ENCODE results near the gene EPHA1.

The EPHA1 gene

GRCh38 chr7:143354376-143354775 is 54.3 kb downstream of the EPHA1 start:
- DNase-seq (ENCODE audit: extremely low read depth in 1 of 2, low read depth in 1 of 2), result no peak

DNA sequence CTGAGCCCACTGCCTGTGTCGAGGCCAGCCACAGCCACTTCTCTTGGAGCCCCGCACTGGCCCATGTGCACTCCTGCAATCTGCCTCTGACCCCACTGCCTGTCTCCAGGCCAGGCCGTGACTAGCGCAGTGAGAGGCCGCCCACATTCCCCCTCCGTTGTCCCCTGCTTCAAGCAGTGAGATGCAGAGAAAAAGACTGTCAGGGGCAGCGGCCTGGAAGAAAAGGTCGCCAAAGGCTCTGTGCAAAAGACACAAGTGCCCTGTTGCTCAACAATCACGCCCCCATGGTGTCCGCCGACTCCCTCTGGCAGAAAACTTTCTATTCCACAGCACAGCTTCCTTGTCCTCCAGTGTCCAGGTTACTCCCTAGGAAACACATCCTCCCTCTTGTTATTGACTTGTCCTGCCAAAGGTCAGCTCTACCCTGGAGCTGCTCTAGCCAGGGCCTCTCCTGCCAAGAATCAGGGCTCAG is 56.1 kb downstream of the EPHA1 start:
- no peak for DNase-seq (ENCODE audit: extremely low read depth in 1 of 2, low read depth in 1 of 2)

DNA sequence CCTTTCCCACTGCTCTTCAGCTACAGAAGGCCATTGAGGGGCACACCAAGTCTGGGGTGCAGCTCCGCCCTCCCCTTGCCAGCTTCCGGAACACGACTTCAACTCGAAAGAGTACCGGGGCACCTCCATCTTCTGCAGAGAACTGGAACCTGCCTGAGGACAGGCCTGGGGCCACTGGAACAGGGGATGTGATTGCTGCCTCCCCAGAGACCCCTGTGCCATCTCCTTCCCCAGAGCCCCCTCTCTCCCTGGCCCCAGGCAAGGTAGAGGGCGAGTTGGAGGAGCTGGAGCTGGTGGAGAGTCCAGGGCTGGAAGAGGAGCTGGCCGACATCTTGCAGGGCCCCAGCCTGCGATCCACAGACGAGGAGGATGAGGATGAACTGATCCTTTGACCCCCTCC is 57.1 kb downstream of the EPHA1 start:
- DNase-seq (ENCODE audit: extremely low read depth in 1 of 2, low read depth in 1 of 2), result no peak

- DNase-seq (ENCODE audit: extremely low read depth in 1 of 2, low read depth in 1 of 2), result no peak
These were observed 57.6 kb downstream of the EPHA1 start for GRCh38 chr7:143351060-143351459.

DNA sequence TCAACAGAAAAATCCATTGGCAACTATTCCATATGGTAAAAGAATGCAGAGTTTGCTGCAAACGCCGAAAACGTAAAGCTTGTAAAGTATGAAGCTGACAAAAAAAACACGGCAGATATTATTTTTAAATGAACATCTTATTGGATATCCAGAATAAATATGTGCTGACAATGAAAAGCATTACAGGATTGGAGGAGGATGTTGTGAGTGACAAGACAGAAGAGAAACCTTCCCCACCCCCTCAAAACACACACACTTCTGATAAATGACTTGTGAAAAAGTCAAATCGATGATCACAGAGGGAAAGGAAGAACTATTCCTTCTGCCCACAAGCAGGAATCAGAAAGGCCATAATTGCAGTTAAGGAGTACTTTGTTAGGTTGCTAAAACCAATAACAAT is 60.7 kb downstream of the EPHA1 start:
- no peak for DNase-seq (ENCODE audit: extremely low read depth in 1 of 2, low read depth in 1 of 2)

- no peak for DNase-seq (ENCODE audit: extremely low read depth in 1 of 2, low read depth in 1 of 2)
These were observed 62.6 kb downstream of the EPHA1 start for GRCh38 chr7:143346018-143346417.

DNA sequence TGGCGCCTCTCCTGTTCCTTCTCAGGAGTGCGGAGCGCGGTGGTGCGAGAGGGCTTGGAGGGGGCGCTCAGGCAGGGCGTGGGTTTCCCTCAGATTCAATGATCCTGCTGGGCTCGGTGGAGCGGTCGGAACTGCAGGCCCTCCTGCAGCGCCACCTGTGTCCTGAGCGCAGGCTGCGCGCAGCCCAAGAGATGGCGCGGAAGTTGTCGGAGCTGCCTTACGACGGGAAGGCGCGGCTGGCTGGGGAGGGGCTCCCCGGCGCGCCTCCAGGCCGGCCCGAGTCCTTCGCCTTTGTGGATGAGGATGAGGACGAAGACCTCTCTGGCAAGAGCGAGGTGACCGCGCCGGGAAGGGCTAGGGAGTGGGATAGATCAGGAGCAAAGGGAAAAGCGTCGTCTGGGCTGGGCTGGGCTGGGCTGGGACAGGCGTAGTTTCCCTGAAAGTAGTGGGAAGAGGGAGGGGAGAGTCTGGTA is 63.2 kb downstream of the EPHA1 start:
- DNase-seq (ENCODE audit: extremely low read depth in 1 of 2, low read depth in 1 of 2), result peak; percentile 29 to 57

DNA sequence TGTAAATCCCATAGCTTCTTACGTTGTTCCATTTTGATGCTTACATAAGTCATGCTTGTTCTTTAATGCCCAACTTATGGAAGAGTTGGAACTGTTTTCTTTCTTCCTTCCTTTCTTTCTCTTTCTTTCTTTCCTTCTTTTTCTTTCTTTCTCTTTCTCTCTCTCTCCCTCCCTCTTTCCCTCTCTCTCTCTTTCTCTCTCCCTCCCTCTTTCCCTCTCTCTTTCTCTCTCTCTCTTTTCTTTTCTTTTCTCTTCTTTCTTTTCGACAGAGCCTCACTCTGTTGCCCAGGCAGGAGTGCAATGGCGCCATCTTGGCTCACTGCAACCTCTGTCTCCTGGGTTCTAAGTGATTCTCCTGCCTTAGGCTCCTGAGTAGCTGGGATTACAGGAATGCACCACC is 65.1 kb downstream of the EPHA1 start:
- no peak for DNase-seq (ENCODE audit: extremely low read depth in 1 of 2, low read depth in 1 of 2)

- DNase-seq (ENCODE audit: extremely low read depth in 1 of 2, low read depth in 1 of 2), result no peak
These were observed 66.8 kb downstream of the EPHA1 start for GRCh38 chr7:143341842-143342241.
